HepG2 (cell line): ENCODE data around the gene CERS4. TPM values are rescaled to one million over a fixed set of nuclear protein-coding genes. Genes with fewer than 3 reads are reported as not detected.
A peak's percentile ranks its signal among the peaks of the same experiment; 100 is the strongest.

Experiments used
- CBX1 ChIP-seq: IDR thresholded peaks from one replicate; pipeline ENCODE4 v1.6.1; 2016; ENCODE audit warnings: antibody characterized with exemption, low read depth
- FOSL2 ChIP-seq: sonication (generic); formaldehyde crosslinking; IDR thresholded peaks from 2 replicates; pipeline ENCODE4 v1.4.0; 2020; ENCODE audit warnings: missing genetic modification reagents
- FOXK2 ChIP-seq: fragments of 450-650 bp; IDR thresholded peaks from 2 replicates; pipeline ENCODE4 v1.6.1; 2016
- JUNB ChIP-seq: sonication (generic); formaldehyde crosslinking; IDR thresholded peaks from 2 replicates; pipeline ENCODE4 v1.8.0; 2022; ENCODE audit warnings: missing genetic modification reagents, mild to moderate bottlenecking, borderline replicate concordance
- MTF1 ChIP-seq: sonication (generic); formaldehyde crosslinking; IDR thresholded peaks from 2 replicates; pipeline ENCODE4 v1.5.0; 2020; ENCODE audit warnings: missing genetic modification reagents
- NFKB2 ChIP-seq: sonication (generic); formaldehyde crosslinking; IDR thresholded peaks from 2 replicates; pipeline ENCODE4 v1.4.0; 2020; ENCODE audit warnings: missing genetic modification reagents, borderline replicate concordance
- SATB2 ChIP-seq: sonication (generic); formaldehyde crosslinking; IDR thresholded peaks from 2 replicates; pipeline ENCODE4 v1.5.0; 2020; ENCODE audit warnings: missing genetic modification reagents
- SMAD9 ChIP-seq: sonication (generic); formaldehyde crosslinking; IDR thresholded peaks from 2 replicates; pipeline ENCODE4 v1.5.1; 2020; ENCODE audit warnings: mild to moderate bottlenecking, missing genetic modification reagents
- SMARCC2 ChIP-seq: fragments of 450-650 bp; IDR thresholded peaks from 2 replicates; pipeline ENCODE4 v1.6.1; 2017; ENCODE audit warnings: antibody characterized with exemption, mild to moderate bottlenecking
- SP1 ChIP-seq, 2 experiments: fragments of 450-650 bp in 1 of 2; sonication (generic) in 1 of 2; formaldehyde crosslinking in 1 of 2; IDR thresholded peaks; 2 replicates each; pipeline versions ENCODE4 v1.4.0 to v1.6.1; 2016 to 2020; ENCODE audit warnings: missing genetic modification reagents in 1 of 2
- SP4 ChIP-seq: sonication (generic); formaldehyde crosslinking; IDR thresholded peaks from 2 replicates; pipeline ENCODE4 v1.8.1; 2023; ENCODE audit warnings: mild to moderate bottlenecking, missing genetic modification reagents
- SRSF9 ChIP-seq: fragments of 200-400 bp; formaldehyde crosslinking; IDR thresholded peaks from 2 replicates; pipeline ENCODE4 v1.6.1; 2018; ENCODE audit warnings: borderline replicate concordance, mild to moderate bottlenecking, low read depth, low read length; ENCODE audit not compliant: insufficient read depth, poor library complexity, severe bottlenecking
- ZBTB39 ChIP-seq: sonication (generic); formaldehyde crosslinking; IDR thresholded peaks from 2 replicates; pipeline ENCODE4 v1.5.0; 2020; ENCODE audit warnings: missing genetic modification reagents
- ZNF235 ChIP-seq: sonication (generic); formaldehyde crosslinking; IDR thresholded peaks from 2 replicates; pipeline ENCODE4 v1.8.1; 2023; ENCODE audit warnings: mild to moderate bottlenecking, missing genetic modification reagents, borderline replicate concordance
- ZNF496 ChIP-seq: sonication (generic); formaldehyde crosslinking; IDR thresholded peaks from 2 replicates; pipeline ENCODE4 v1.8.1; 2023; ENCODE audit warnings: mild to moderate bottlenecking, moderate library complexity, missing genetic modification reagents; ENCODE audit not compliant: insufficient replicate concordance
- ZNF569 ChIP-seq: sonication (generic); formaldehyde crosslinking; IDR thresholded peaks from 2 replicates; pipeline ENCODE4 v1.5.0; 2020; ENCODE audit warnings: mild to moderate bottlenecking, missing genetic modification reagents, moderate library complexity, borderline replicate concordance
- ZNF644 ChIP-seq: IDR thresholded peaks from 2 replicates; pipeline ENCODE4 v1.6.1; 2016; ENCODE audit warnings: low read depth
- ZNF782 ChIP-seq: sonication (generic); formaldehyde crosslinking; IDR thresholded peaks from 2 replicates; pipeline ENCODE4 v1.4.0; 2020; ENCODE audit warnings: missing genetic modification reagents, mild to moderate bottlenecking, borderline replicate concordance
- polyA plus RNA-seq, 8 experiments: library from polyadenylated mRNA; depleted of rRNA in 3 of 8; stranded (reverse) in 7 of 8; unstranded in 1 of 8; fragments of >200 nt; fragmentation: Illumina TruSeq in 4 of 8; extraction: Trizol in 4 of 8; gene quantifications; 2 replicates each; pipeline versions ENCODE4 v1.2.1 to v1.2.3, GENCODE V29; 2011 to 2016; ENCODE audit warnings: low read depth in 4 of 8, missing spikeins in 1 of 8, mixed read lengths in 1 of 8; ENCODE audit not compliant: insufficient read depth in 1 of 8
- total RNA-seq, 5 experiments: library from RNA; depleted of rRNA; stranded (reverse); fragments of >200 nt; fragmentation: Illumina TruSeq; extraction: Trizol; gene quantifications; 2 replicates each; pipeline ENCODE4 v1.2.3, GENCODE V29; 2016; ENCODE audit warnings: low read depth in 1 of 5
- TF ChIP-seq, protein P1 (sequence below): sonication (generic); formaldehyde crosslinking; IDR thresholded peaks from 2 replicates; pipeline ENCODE4 v1.4.0; 2020; ENCODE audit warnings: missing genetic modification reagents, borderline replicate concordance
- TF ChIP-seq, protein P2 (sequence below): sonication (generic); formaldehyde crosslinking; IDR thresholded peaks from 2 replicates; pipeline ENCODE4 v1.4.0; 2020; ENCODE audit warnings: mild to moderate bottlenecking, missing genetic modification reagents
- TF ChIP-seq, protein P3 (sequence below): fragments of 450-650 bp; IDR thresholded peaks from 2 replicates; pipeline ENCODE4 v1.6.1; 2016

Gene CERS4
- total and polyA plus RNA-seq, 2 of the 13 experiments (the other 11 are each of a cell fraction or from before 2014, with no cell fraction given) = 74.7 to 83.5 TPM

GRCh38 chr19:8307965-8308866 is 99.0 kb downstream of the CERS4 start, which contains the start of gene CD320 (continued):
- TF ChIP-seq ZNF496 (CRISPR knock-in tag) (no peak), ZBTB39 (CRISPR knock-in tag) (peak; percentile 78; the same call in 1 of the 2 replicates), ZNF569 (CRISPR knock-in tag) (peak; percentile 74; the same call in 1 of the 2 replicates), ZNF782 (CRISPR knock-in tag) (0 out of 2 replicates have a peak, but pooled peaks have one; percentile 48), NFKB2 (CRISPR knock-in tag) (peak; percentile 93; the same call in 1 of the 2 replicates), SMARCC2 (no peak), JUNB (CRISPR knock-in tag) (peak; percentile 65), MTF1 (0 out of 2 replicates have a peak, but pooled peaks have one; percentile 55), ZNF235 (peak; percentile 98), SRSF9 (no peak), SP4 (peak; percentile 85), SP1 (IDR thresholded peaks at IDR 0.05) (no peak), SP1 (CRISPR knock-in tag; IDR thresholded peaks at IDR 0.05) (peak; percentile 49; the same call in 1 of the 2 replicates), ZNF644 (CRISPR knock-in tag) (no peak), FOSL2 (CRISPR knock-in tag) (peak; percentile 44), FOXK2 (no peak), SMAD9 (no peak; the same call in 1 of the 2 replicates), CBX1 (no peak), SATB2 (CRISPR knock-in tag) (peak; percentile 87)
- TF ChIP-seq, protein P1, sequence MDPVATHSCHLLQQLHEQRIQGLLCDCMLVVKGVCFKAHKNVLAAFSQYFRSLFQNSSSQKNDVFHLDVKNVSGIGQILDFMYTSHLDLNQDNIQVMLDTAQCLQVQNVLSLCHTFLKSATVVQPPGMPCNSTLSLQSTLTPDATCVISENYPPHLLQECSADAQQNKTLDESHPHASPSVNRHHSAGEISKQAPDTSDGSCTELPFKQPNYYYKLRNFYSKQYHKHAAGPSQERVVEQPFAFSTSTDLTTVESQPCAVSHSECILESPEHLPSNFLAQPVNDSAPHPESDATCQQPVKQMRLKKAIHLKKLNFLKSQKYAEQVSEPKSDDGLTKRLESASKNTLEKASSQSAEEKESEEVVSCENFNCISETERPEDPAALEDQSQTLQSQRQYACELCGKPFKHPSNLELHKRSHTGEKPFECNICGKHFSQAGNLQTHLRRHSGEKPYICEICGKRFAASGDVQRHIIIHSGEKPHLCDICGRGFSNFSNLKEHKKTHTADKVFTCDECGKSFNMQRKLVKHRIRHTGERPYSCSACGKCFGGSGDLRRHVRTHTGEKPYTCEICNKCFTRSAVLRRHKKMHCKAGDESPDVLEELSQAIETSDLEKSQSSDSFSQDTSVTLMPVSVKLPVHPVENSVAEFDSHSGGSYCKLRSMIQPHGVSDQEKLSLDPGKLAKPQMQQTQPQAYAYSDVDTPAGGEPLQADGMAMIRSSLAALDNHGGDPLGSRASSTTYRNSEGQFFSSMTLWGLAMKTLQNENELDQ (CRISPR knock-in tag) = no peak
- TF ChIP-seq, protein P2, sequence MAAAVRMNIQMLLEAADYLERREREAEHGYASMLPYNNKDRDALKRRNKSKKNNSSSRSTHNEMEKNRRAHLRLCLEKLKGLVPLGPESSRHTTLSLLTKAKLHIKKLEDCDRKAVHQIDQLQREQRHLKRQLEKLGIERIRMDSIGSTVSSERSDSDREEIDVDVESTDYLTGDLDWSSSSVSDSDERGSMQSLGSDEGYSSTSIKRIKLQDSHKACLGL (CRISPR knock-in tag) = peak; percentile 95
- TF ChIP-seq, protein P3, sequence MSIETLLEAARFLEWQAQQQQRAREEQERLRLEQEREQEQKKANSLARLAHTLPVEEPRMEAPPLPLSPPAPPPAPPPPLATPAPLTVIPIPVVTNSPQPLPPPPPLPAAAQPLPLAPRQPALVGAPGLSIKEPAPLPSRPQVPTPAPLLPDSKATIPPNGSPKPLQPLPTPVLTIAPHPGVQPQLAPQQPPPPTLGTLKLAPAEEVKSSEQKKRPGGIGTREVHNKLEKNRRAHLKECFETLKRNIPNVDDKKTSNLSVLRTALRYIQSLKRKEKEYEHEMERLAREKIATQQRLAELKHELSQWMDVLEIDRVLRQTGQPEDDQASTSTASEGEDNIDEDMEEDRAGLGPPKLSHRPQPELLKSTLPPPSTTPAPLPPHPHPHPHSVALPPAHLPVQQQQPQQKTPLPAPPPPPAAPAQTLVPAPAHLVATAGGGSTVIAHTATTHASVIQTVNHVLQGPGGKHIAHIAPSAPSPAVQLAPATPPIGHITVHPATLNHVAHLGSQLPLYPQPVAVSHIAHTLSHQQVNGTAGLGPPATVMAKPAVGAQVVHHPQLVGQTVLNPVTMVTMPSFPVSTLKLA = peak; percentile 86
